Spleen (tissue), 7 donors: Measurements from ENCODE around the gene LRMDA.

Experiments
- POLR2A ChIP-seq, 3 donors: fragments of 450-650 bp; IDR thresholded peaks; one replicate each; pipeline ENCODE4 v1.5.1; 2017; ENCODE audit warnings: antibody characterized with exemption in 3 of 3, mild to moderate bottlenecking in 1 of 3
- POLR2AphosphoS5 ChIP-seq, 3 donors: sonication (generic); formaldehyde crosslinking; IDR thresholded peaks; one replicate each; pipeline ENCODE4 v1.5.1; 2017; ENCODE audit warnings: antibody characterized with exemption in 3 of 3
- TF ChIP-seq, protein P1 (sequence below), 11 experiments: fragments of 200-600 bp in 7 of 11; fragments of 450-650 bp in 4 of 11; sonication (generic) in 4 of 11; IDR thresholded peaks in 8 of 11; conservative IDR thresholded peaks in 3 of 11; 1 replicate in 7 of 11; 2 replicates in 4 of 11; pipeline versions ENCODE4 v1.4.0 to v1.8.0; 2016 to 2021; ENCODE audit warnings: antibody characterized with exemption in 11 of 11, inconsistent platforms in 4 of 11, mild to moderate bottlenecking in 1 of 11
- donor health status: DM: no; HTN: no; CAD: no; lungs with moderate emphysema.
- donor health status: DM: no; HTN: no; CAD: no.
- donor health status: DM: no; HTN: no; CAD: no.

DNA sequence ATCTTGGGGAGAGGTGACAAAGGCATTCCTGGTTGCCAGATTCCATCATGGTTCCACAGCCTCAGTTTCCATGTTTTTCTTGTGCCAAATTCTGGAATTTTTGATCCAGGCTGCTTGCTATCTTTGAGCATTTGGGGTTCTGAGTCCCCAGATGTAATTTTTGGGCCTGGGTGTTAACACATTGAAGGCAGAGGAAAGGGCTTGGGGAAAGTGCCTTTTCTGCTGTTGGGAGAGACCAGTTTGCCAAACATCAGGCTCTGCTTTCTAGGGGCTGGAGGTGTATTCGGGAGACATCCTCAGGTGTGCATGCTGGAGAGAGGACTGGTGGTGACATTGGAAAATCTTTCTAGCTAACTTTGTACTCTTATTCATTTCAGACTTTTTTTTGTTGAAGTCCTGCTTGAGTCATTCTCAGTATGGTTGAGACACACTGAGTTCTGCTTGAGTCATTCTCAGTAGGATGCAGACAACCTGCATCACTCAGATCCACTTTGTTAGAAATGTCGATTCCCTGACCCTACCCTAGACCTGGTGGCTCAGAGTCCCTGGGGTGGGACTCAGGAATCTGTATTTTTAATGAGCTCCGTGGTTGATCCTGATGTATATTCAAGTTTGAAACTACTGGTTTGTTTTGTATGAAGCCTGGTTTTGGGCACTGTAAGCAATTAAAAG, 101.0 kb downstream of the LRMDA start:
- TF ChIP-seq, protein P1, sequence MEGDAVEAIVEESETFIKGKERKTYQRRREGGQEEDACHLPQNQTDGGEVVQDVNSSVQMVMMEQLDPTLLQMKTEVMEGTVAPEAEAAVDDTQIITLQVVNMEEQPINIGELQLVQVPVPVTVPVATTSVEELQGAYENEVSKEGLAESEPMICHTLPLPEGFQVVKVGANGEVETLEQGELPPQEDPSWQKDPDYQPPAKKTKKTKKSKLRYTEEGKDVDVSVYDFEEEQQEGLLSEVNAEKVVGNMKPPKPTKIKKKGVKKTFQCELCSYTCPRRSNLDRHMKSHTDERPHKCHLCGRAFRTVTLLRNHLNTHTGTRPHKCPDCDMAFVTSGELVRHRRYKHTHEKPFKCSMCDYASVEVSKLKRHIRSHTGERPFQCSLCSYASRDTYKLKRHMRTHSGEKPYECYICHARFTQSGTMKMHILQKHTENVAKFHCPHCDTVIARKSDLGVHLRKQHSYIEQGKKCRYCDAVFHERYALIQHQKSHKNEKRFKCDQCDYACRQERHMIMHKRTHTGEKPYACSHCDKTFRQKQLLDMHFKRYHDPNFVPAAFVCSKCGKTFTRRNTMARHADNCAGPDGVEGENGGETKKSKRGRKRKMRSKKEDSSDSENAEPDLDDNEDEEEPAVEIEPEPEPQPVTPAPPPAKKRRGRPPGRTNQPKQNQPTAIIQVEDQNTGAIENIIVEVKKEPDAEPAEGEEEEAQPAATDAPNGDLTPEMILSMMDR (IDR thresholded peaks at IDR 0.05 in 8 of 11, conservative IDR thresholded peaks at IDR 0.05 in 3 of 11) = no peak
- TF ChIP-seq POLR2A (IDR thresholded peaks at IDR 0.05) = no peak
- no peak for TF ChIP-seq POLR2AphosphoS5 (IDR thresholded peaks at IDR 0.05)
